ENCODE data around the gene CHN2. TPM values are rescaled to one million over a fixed set of nuclear protein-coding genes. Genes with fewer than 3 reads are reported as not detected.

The CHN2 gene
- total RNA-seq, 1 experiment from 2014 or later, result 0.15 TPM

GRCh38 chr7:29444267-29444666 is 249.7 kb downstream of the CHN2 start:
- ATAC-seq (no peak), DNase-seq (ENCODE audit: low read depth, low spot score) (no peak)
- Histone ChIP-seq H3K36me3 (ENCODE audit: control insufficient read depth, insufficient read depth, low read length) (no peaks in the 10 kb centered on the region), H3K9me3 (ENCODE audit: control insufficient read depth, insufficient read depth, low read depth, low read length) (no peaks in the 10 kb centered on the region), H3K4me1 (ENCODE audit: control insufficient read depth, insufficient read depth, low read length) (no peaks in the 10 kb centered on the region), H3K27me3 (ENCODE audit: control insufficient read depth, insufficient read depth, low read length) (peaks cover 5% of the 10 kb centered on the region; the same call in 1 of the 2 replicates), H3K27ac (ENCODE audit: low read length) (no peak overlapping the region), H3K4me3 (ENCODE audit: low read depth in 2 of 2, low read length in 2 of 2) (no peak overlapping the region)
- intact Hi-C loops (cut with micrococcal nuclease; ENCODE audit: unreplicated experiment), result no loop called here
- CTCF ChIA-PET, result interaction anchor here (0.7 kb wide), 1 partner anchor 12 kb away, joined by 4 read pairs; no protein-coding TSS in a partner anchor
- TF ChIP-seq TCF7L2 (IDR thresholded peaks at IDR 0.05; ENCODE audit: low read depth, low read length) (no peak), CTCF (IDR thresholded peaks at IDR 0.05) (no peak), REST (IDR thresholded peaks at IDR 0.05; ENCODE audit: insufficient read depth in 1 of 2, low read depth in 2 of 2, low read length in 1 of 2) (no peak), POLR2AphosphoS5 (IDR thresholded peaks at IDR 0.05; ENCODE audit: low read depth, low read length) (no peak), SIN3A (IDR thresholded peaks at IDR 0.05; ENCODE audit: borderline replicate concordance, insufficient read depth, low read depth, low read length) (no peak)
- in situ Hi-C loops (cut with HindIII; ENCODE audit: low pct_unique_long_range_greater_than_20kb, low sequenced_read_pairs), result no loop called here
- POLR2A ChIA-PET, result no interaction called here
- BruUV-seq (replicated peaks), result no TSS peak

GRCh38 chr7:29445736-29446135 is 251.2 kb downstream of the CHN2 start:
- no peaks in the 10 kb centered on the region for H3K4me1 ChIP-seq (ENCODE audit: control insufficient read depth, insufficient read depth, low read length)
- in situ Hi-C loops (cut with HindIII; ENCODE audit: low pct_unique_long_range_greater_than_20kb, low sequenced_read_pairs), result no loop called here
- POLR2A ChIA-PET, result no interaction called here
- no peak for TF ChIP-seq SIN3A (IDR thresholded peaks at IDR 0.05; ENCODE audit: borderline replicate concordance, insufficient read depth, low read depth, low read length)
- no peak for TF ChIP-seq TCF7L2 (IDR thresholded peaks at IDR 0.05; ENCODE audit: low read depth, low read length)
- no peak for TF ChIP-seq POLR2AphosphoS5 (IDR thresholded peaks at IDR 0.05; ENCODE audit: low read depth, low read length)
- H3K27ac ChIP-seq (ENCODE audit: low read length), result no peak overlapping the region
- no peaks in the 10 kb centered on the region for H3K36me3 ChIP-seq (ENCODE audit: control insufficient read depth, insufficient read depth, low read length)
- no peak for ATAC-seq
- no peaks in the 10 kb centered on the region for H3K9me3 ChIP-seq (ENCODE audit: control insufficient read depth, insufficient read depth, low read depth, low read length)
- CTCF ChIA-PET, result no interaction called here
- H3K4me3 ChIP-seq (ENCODE audit: low read depth in 2 of 2, low read length in 2 of 2), result no peak overlapping the region
- intact Hi-C loops (cut with micrococcal nuclease; ENCODE audit: unreplicated experiment), result no loop called here
- DNase-seq (ENCODE audit: low read depth, low spot score), result no peak
- BruUV-seq (replicated peaks), result no TSS peak
- H3K27me3 ChIP-seq (ENCODE audit: control insufficient read depth, insufficient read depth, low read length), result peaks cover 5% of the 10 kb centered on the region; the same call in 1 of the 2 replicates

- BruUV-seq (replicated peaks), result no TSS peak
- in situ Hi-C loops (cut with HindIII; ENCODE audit: low pct_unique_long_range_greater_than_20kb, low sequenced_read_pairs), result no loop called here
- Histone ChIP-seq H3K4me1 (ENCODE audit: control insufficient read depth, insufficient read depth, low read length) (no peaks in the 10 kb centered on the region), H3K4me3 (ENCODE audit: low read depth in 2 of 2, low read length in 2 of 2) (no peak overlapping the region), H3K27ac (ENCODE audit: low read length) (no peak overlapping the region), H3K27me3 (ENCODE audit: control insufficient read depth, insufficient read depth, low read length) (peaks cover 2% of the 10 kb centered on the region; the same call in 1 of the 2 replicates), H3K36me3 (ENCODE audit: control insufficient read depth, insufficient read depth, low read length) (no peaks in the 10 kb centered on the region), H3K9me3 (ENCODE audit: control insufficient read depth, insufficient read depth, low read depth, low read length) (no peaks in the 10 kb centered on the region)
- intact Hi-C loops (cut with micrococcal nuclease; ENCODE audit: unreplicated experiment), result no loop called here
- ChIA-PET POLR2A (interaction anchor here (0.7 kb wide), 1 partner anchor 42 kb away, joined by 5 read pairs; no protein-coding TSS in a partner anchor), CTCF (no interaction called here)
- DNase-seq (ENCODE audit: low read depth, low spot score), result no peak
- ATAC-seq, result no peak
- no peak for TF ChIP-seq REST (IDR thresholded peaks at IDR 0.05; ENCODE audit: insufficient read depth in 1 of 2, low read depth in 2 of 2, low read length in 1 of 2)
- no peak for TF ChIP-seq TCF7L2 (IDR thresholded peaks at IDR 0.05; ENCODE audit: low read depth, low read length)
- TF ChIP-seq POLR2AphosphoS5 (IDR thresholded peaks at IDR 0.05; ENCODE audit: low read depth, low read length), result no peak
- no peak for TF ChIP-seq SIN3A (IDR thresholded peaks at IDR 0.05; ENCODE audit: borderline replicate concordance, insufficient read depth, low read depth, low read length)
- no peak for TF ChIP-seq CTCF (IDR thresholded peaks at IDR 0.05)
Observed at GRCh38 chr7:29447828-29448227, 253.3 kb downstream of the CHN2 start.

Measured in Panc1 (cell line).